Mesodermal cell (in vitro differentiated cells): ENCODE results near the gene GALNT2.

Source experiments
- H3K27ac ChIP-seq: 2 replicates; pipeline ENCODE4 v1.7.0; 2013; ENCODE audit warnings: mild to moderate bottlenecking, low read depth, low read length, moderate library complexity; ENCODE audit not compliant: severe bottlenecking
- H3K36me3 ChIP-seq: 2 replicates; pipeline ENCODE4 v1.7.1; 2013; ENCODE audit warnings: mild to moderate bottlenecking, low read length, moderate library complexity; ENCODE audit not compliant: control insufficient read depth, insufficient read depth
- H3K4me1 ChIP-seq: one replicate; pipeline ENCODE4 v1.7.1; 2013; ENCODE audit warnings: mild to moderate bottlenecking, low read length; ENCODE audit not compliant: insufficient read depth, control insufficient read depth, poor library complexity, severe bottlenecking
- H3K4me3 ChIP-seq: 2 replicates; pipeline ENCODE4 v1.7.0; 2013; ENCODE audit warnings: low read length, control low read depth, mild to moderate bottlenecking; ENCODE audit not compliant: insufficient read depth, poor library complexity, severe bottlenecking; ENCODE audit errors: extremely low read depth
- H3K9me3 ChIP-seq: 2 replicates; pipeline ENCODE4 v1.7.1; 2013; ENCODE audit warnings: mild to moderate bottlenecking, low read length, moderate library complexity; ENCODE audit not compliant: control insufficient read depth
- WGBS, 2 experiments: methylation state at CpG; one replicate each; pipeline ENCODE4 v1.1.5; 2013; ENCODE audit warnings: missing lambda C conversion rate in 2 of 2; ENCODE audit not compliant: insufficient coverage in 2 of 2; 5-methylcytosine and 5-hydroxymethylcytosine counted together

The GALNT2 gene

DNA sequence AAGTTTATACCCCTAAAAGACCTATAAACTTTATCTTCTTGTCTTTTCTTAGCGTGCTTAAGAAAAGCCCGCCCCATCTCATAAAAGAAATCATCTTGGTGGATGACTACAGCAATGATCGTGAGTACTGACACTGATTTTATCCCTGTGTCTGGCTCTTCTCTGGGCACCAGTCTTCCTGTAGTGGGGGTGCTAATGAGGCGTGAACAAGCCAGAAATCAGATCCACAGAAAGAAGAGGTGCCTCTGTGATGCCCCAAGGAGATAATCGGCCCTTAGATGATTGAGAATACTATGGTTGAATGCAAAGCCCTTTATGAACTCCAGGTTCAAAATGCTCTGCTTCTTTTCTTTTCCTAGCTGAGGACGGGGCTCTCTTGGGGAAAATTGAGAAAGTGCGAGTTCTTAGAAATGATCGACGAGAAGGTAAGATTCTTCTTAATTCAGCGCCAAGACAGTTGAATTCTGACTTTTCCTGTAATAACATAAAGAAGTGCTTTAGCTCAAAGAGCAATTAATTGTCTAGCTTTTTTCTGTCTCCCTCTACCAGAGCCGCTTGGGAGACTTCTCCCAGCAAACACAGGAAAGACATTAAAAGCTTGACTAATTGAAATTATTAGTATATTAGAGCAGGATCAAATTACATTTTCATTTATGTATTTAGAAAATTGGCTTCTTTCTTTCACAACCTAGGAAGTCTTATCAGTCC, 169.4 kb downstream of the GALNT2 start:
- H3K36me3 ChIP-seq, result peaks cover 20% of the 10 kb centered on the region
- no peak overlapping the region for H3K4me3 ChIP-seq
- no peaks in the 10 kb centered on the region for H3K4me1 ChIP-seq
- H3K27ac ChIP-seq, result no peak overlapping the region
- no peaks in the 10 kb centered on the region for H3K9me3 ChIP-seq
- 70 to 85% methylated on average over 5 of the region's 11 CpGs for WGBS, 2 experiments

DNA sequence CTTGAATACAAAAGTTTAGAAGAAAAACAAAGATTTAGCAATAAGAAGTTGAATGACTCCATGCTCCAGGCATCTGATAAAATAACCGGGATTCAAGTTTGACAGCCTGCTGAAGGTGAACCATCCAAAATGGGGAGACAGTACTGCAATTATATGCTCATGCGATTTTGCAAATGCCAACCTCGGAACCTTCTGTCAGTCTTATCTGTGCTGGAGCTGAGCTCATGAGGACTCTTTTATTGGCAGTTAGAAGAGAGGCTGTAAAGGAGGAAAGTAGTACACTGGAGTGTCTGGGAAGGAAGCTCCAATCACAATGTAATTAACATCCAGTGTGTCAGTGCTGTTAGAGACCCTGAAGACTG, 170.0 kb downstream of the GALNT2 start:
- H3K4me3 ChIP-seq, result no peak overlapping the region
- 75 to 100% methylated on average over 2 of the region's 3 CpGs for WGBS, 2 experiments

DNA sequence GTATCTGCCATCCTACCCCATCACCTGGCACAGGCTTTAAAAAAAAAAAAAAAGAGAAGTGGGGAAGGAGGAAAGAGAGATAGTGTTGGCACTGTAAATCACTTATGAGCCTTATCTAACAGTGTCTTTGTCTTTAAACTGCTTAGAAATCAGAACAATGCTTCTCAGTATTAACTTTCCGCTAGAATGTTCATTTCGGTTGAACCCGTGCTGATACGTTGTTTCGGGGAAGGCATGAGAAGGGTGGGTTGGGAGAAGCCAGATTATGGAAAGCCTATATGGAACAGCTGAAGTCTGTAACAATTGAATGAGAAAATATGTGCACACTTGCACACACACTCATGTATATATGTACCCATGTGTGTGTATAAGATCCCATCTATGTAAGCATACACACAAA, 170.8 kb downstream of the GALNT2 start:
- H3K4me3 ChIP-seq, result no peak overlapping the region
- peaks cover 20% of the 10 kb centered on the region for H3K36me3 ChIP-seq
- no peak overlapping the region for H3K27ac ChIP-seq
- H3K9me3 ChIP-seq, result no peaks in the 10 kb centered on the region
- WGBS, 2 experiments, result 98 to 100% methylated on average over 1 to 5 of the region's 5 CpGs
- no peaks in the 10 kb centered on the region for H3K4me1 ChIP-seq

More for the DNA sequence above, 170.0 kb downstream of the GALNT2 start:
- H3K4me1 ChIP-seq, result no peaks in the 10 kb centered on the region
- peaks cover 20% of the 10 kb centered on the region for H3K36me3 ChIP-seq
- no peak overlapping the region for H3K27ac ChIP-seq
- no peaks in the 10 kb centered on the region for H3K9me3 ChIP-seq

DNA sequence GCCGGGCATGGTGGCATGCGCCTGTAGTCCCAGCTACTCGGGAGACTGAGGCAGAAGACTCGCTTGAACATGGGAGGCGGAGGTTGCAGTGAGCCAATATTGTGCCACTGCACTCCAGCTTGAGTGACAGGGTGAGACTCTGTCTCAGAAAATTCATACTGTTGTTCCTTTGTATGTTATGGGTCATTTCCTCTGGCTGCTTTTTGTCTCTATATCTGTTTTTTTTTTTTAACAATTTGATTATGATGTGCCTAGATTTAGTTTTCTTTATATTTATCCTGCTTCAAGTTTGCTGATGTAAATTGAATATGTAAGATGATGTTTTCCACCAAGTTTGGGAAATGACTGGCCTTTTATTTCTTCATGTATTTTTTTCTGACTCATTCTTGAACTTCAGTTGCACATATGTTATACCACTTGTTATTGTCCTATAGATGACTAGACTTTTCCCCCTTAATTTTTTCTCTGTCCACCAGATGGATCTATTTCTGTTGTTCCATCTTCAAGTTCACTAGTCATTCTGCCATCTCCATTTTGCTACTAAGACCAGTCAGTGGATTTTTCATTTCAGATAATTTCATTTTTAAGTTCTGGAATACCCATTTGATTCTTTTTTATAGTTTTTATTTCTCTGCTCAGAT, 173.5 kb downstream of the GALNT2 start:
- Histone ChIP-seq H3K9me3 (no peaks in the 10 kb centered on the region), H3K4me3 (no peak overlapping the region), H3K27ac (no peak overlapping the region), H3K4me1 (no peaks in the 10 kb centered on the region), H3K36me3 (peaks cover 25% of the 10 kb centered on the region)
- 97% methylated on average over 5 of the region's 5 CpGs for WGBS, 2 experiments

DNA sequence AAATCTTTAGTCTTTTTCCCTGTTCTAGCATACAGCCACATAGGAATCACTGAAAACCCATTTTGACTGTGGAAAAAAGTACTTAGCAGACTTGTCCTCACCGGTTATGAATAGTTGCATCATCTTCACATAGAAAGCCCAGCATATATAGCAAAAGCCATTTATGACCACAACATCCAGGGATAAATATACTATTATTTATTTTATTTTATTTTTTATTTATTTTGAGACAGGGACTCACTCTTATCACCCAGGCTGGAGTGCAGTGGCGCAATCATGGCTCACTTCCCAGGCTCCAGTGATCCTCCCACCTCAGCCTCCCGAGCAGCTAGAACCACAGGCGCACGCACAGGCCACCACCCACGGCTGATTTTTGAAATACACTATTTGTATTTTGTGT, 175.3 kb downstream of the GALNT2 start:
- WGBS, 2 experiments, result 100% methylated on average over 1 of the region's 6 CpGs
- H3K27ac ChIP-seq, result no peak overlapping the region
- H3K36me3 ChIP-seq, result peaks cover 34% of the 10 kb centered on the region
- no peaks in the 10 kb centered on the region for H3K4me1 ChIP-seq
- H3K4me3 ChIP-seq, result no peak overlapping the region
- H3K9me3 ChIP-seq, result no peaks in the 10 kb centered on the region

DNA sequence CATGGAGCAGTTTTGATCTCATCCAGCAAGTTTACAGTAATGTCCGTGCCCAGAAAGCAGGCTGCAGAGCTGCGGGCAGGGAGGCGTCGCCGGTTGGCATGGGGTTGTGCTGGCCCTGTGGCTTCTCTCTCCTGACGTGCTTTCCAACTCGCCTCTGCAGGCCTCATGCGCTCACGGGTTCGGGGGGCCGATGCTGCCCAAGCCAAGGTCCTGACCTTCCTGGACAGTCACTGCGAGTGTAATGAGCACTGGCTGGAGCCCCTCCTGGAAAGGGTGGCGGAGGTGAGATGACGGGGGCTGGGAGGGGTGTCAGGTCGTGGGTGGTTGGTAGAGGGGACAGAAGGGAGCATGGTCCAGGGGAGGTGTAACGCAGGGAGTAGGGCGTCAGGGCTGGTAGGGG, 176.1 kb downstream of the GALNT2 start:
- no peak overlapping the region for H3K27ac ChIP-seq
- no peak overlapping the region for H3K4me3 ChIP-seq
- no peaks in the 10 kb centered on the region for H3K9me3 ChIP-seq
- H3K36me3 ChIP-seq, result peaks cover 29% of the 10 kb centered on the region
- H3K4me1 ChIP-seq, result no peaks in the 10 kb centered on the region
- 92 to 93% methylated on average over 15 to 17 of the region's 17 CpGs for WGBS, 2 experiments

DNA sequence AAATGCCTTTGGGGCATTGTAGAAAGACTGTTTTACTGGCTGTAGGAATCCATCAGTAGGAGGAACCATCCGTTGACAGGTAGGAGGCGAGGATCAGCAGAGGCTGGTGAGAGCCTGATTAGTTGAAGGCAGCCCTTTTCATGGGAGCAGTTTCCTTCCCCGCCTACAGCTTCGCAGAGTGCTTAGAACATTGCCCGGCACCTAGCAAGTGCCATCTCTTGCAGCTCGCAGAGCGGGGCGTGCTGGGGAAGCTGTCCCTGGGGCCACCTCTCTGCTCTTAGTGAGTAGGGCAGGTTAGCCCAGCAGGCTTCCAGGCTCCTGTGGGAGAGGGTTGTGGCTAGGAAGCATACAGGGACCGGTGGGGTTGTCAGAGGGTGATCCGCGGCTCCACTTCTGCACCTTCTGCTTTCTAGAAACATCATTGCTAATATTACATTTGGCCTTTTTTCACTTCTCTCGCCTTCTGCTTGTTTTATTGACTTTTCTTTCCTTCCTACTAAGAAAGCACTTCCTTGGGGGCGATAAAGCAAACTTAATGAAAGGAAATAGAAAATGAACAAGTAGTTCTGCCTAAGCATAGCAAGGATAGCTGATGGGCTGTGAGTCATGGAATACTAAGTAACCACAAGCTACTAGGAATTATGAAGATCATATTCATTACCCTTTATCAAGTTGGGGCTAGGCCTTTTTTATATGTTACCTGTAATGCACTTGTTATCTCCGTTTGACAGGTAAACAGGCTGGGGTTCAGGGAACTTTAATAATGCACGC, 176.7 kb downstream of the GALNT2 start:
- H3K36me3 ChIP-seq, result peaks cover 35% of the 10 kb centered on the region
- 93 to 95% methylated on average over 7 to 10 of the region's 15 CpGs for WGBS, 2 experiments
- H3K4me3 ChIP-seq, result no peak overlapping the region
- no peaks in the 10 kb centered on the region for H3K4me1 ChIP-seq
- H3K27ac ChIP-seq, result no peak overlapping the region
- H3K9me3 ChIP-seq, result no peaks in the 10 kb centered on the region

DNA sequence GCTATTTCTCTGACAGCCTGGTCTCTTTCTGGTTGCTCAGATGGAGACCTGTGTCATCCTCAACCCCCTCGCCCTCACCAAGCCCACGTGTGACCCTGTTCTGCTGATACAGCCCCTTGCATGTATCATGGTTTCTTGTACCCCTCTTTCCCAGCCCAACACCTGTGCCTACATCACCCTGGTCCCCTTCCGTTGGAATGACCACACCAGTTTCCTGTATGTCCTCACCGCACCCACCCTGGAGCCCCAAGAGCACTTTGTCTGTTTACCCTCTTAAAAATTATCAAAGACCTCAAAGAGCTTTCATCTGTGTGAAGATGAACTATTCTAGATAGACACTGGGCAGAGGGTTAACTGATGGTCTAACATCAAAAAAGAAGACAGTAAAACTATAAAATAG, 179.5 kb downstream of the GALNT2 start:
- H3K36me3 ChIP-seq, result peaks cover 42% of the 10 kb centered on the region
- WGBS, 2 experiments, result 84 to 96% methylated on average over 2 to 3 of the region's 4 CpGs
- H3K27ac ChIP-seq, result no peak overlapping the region

DNA sequence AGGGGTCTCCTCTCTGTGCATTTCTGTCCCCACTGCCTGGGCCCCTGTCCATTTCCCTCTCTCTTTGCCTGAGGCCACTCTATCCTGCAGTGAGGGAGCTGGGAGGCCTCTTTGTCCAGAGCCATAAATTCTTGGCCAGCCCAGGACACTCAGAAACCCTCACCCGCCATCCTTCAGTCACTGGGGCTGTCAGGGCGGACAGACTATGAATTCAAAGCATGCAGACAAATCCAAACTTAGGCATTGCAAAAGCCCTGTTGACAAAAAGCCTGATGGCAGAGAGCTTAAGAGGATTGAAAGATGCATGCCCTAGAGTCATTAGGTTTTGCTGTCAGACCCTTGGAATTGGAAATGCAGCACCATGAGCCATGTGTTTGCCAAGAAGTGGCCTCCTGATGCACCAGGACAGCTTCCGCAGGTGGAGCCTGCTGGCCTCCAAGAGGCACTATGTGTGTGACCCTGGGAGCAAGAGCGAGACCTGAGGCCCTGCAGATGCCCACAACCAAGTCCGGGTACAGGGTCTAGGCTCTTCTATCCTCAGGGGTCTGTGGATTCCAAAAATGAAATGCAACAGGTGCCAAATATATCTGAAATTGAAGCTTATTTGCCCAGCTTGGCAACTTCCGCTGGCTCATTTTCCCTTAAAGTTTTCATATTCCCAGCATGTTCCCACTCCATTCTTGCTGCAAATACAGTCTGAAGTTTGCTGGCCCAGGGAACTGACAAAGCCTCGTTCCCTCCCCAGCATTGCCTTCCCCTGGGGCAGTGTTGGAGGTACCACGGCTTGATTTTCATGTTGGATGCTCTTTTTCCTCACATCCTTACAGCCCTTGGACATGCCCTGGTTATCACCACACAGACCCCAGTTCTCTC, 181.2 kb downstream of the GALNT2 start:
- Histone ChIP-seq H3K36me3 (peaks cover 47% of the 10 kb centered on the region), H3K4me1 (peaks cover 5% of the 10 kb centered on the region), H3K4me3 (no peak overlapping the region), H3K9me3 (no peaks in the 10 kb centered on the region), H3K27ac (no peak overlapping the region)
- WGBS, 2 experiments, result 75 to 91% methylated on average over 7 to 8 of the region's 8 CpGs

More for the DNA sequence above, 179.5 kb downstream of the GALNT2 start:
- Histone ChIP-seq H3K9me3 (no peaks in the 10 kb centered on the region), H3K4me3 (no peak overlapping the region), H3K4me1 (peaks cover 5% of the 10 kb centered on the region)

DNA sequence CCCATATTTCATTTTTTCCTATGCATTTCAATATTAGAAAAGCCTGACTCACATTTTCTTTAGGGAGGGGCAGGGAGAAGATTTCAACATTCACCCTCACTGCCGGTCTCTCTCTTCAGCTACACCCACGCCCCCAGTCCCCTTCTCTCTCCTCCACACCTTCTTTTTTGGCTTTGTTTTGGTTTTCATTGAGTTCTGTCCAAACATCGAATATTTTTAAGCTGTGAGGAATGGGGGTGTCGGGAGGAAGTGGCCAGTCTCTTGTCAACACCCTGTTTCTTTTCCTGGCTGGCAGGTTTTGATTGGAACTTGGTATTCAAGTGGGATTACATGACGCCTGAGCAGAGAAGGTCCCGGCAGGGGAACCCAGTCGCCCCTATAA, 181.8 kb downstream of the GALNT2 start:
- Histone ChIP-seq H3K9me3 (no peaks in the 10 kb centered on the region), H3K4me1 (peaks cover 5% of the 10 kb centered on the region), H3K27ac (no peak overlapping the region), H3K36me3 (peaks cover 47% of the 10 kb centered on the region), H3K4me3 (no peak overlapping the region)
- WGBS, 2 experiments, result 94 to 98% methylated on average over 4 to 5 of the region's 7 CpGs
